GM18498 (cell line): ENCODE results near the gene SPINK14.

Experiments
- ATAC-seq: cut with Tn5 transposase; IDR thresholded peaks from one replicate; pipeline ENCODE4 v1.9.1; 2021; ENCODE audit warnings: mild to moderate bottlenecking, moderate library complexity; ENCODE audit not compliant: unreplicated experiment

The SPINK14 gene

GRCh38 chr5:148193202-148193601 is 24.9 kb downstream of the SPINK14 start:
- no peak for ATAC-seq

- ATAC-seq: no peak
Measured at GRCh38 chr5:148201151-148201550, 32.8 kb downstream of the SPINK14 start.

- no peak for ATAC-seq
Measured at GRCh38 chr5:148202531-148203203, 34.3 kb downstream of the SPINK14 start, which contains the start of gene SPINK6. Gene SPINK6 (plus strand): TSS chr5:148203042. CDS start chr5:148203097, 55 bp downstream.

GRCh38 chr5:148205044-148205806 is 36.9 kb downstream of the SPINK14 start:
- ATAC-seq: no peak

- ATAC-seq: no peak
Measured at GRCh38 chr5:148205865-148206264, 37.5 kb downstream of the SPINK14 start.

GRCh38 chr5:148206620-148207019 is 38.3 kb downstream of the SPINK14 start:
- no peak for ATAC-seq

- no peak for ATAC-seq
Measured at GRCh38 chr5:148208226-148208625, 39.9 kb downstream of the SPINK14 start.

GRCh38 chr5:148209151-148209770 is 40.9 kb downstream of the SPINK14 start:
- ATAC-seq: no peak

- ATAC-seq: no peak
Measured at GRCh38 chr5:148214665-148215185, 46.4 kb downstream of the SPINK14 start.

GRCh38 chr5:148221508-148221907 is 53.2 kb downstream of the SPINK14 start:
- no peak for ATAC-seq

GRCh38 chr5:148224117-148224742 is 55.9 kb downstream of the SPINK14 start:
- no peak for ATAC-seq
